ENCODE measurements around the gene NOX4.
"Not testable (repeated sequence)": the region's sequence is repeated elsewhere in the genome, so short reads cannot be mapped to it uniquely, and the experiment has no call there.

DNA sequence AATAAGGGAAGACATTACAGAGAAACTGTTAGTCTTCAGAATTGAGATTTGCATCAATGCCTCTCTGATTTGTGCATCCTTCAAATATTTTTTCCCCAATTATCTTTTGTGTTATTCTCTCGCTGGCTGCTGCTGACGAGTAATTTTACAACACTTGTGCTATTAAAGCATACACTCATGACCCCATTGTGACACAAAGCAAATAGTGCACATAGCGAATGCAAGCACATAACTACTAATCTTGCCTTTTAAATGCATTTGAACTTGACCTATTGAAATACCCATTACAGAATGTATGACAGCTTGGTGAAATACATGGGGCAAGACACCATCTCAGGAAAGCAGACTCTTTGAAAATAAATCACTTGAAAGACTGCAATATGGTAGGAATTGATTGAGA, 180.6 kb downstream of the NOX4 start:
- TF ChIP-seq ZNF121, CREM (CRISPR knock-in tag; IDR thresholded peaks at IDR 0.05): not testable (repeated sequence)
- TF ChIP-seq, protein P1, sequence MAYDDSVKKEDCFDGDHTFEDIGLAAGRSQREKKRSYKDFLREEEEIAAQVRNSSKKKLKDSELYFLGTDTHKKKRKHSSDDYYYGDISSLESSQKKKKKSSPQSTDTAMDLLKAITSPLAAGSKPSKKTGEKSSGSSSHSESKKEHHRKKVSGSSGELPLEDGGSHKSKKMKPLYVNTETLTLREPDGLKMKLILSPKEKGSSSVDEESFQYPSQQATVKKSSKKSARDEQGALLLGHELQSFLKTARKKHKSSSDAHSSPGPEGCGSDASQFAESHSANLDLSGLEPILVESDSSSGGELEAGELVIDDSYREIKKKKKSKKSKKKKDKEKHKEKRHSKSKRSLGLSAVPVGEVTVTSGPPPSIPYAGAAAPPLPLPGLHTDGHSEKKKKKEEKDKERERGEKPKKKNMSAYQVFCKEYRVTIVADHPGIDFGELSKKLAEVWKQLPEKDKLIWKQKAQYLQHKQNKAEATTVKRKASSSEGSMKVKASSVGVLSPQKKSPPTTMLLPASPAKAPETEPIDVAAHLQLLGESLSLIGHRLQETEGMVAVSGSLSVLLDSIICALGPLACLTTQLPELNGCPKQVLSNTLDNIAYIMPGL (CRISPR knock-in tag; IDR thresholded peaks at IDR 0.05) = not testable (repeated sequence)
- TF ChIP-seq, protein P2, sequence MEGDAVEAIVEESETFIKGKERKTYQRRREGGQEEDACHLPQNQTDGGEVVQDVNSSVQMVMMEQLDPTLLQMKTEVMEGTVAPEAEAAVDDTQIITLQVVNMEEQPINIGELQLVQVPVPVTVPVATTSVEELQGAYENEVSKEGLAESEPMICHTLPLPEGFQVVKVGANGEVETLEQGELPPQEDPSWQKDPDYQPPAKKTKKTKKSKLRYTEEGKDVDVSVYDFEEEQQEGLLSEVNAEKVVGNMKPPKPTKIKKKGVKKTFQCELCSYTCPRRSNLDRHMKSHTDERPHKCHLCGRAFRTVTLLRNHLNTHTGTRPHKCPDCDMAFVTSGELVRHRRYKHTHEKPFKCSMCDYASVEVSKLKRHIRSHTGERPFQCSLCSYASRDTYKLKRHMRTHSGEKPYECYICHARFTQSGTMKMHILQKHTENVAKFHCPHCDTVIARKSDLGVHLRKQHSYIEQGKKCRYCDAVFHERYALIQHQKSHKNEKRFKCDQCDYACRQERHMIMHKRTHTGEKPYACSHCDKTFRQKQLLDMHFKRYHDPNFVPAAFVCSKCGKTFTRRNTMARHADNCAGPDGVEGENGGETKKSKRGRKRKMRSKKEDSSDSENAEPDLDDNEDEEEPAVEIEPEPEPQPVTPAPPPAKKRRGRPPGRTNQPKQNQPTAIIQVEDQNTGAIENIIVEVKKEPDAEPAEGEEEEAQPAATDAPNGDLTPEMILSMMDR (IDR thresholded peaks at IDR 0.05) = not testable (repeated sequence)
